Medulla oblongata (tissue), 1 donor: Measurements from ENCODE around the gene HS6ST3.

Source experiments
- DNase-seq: peaks from one replicate; pipeline ENCODE4 v3.0.0-alpha.2; 2015; ENCODE audit errors: extremely low spot score

HS6ST3 gene

GRCh38 chr13:96198038-96198437 lies 108.1 kb downstream of the HS6ST3 start:
- DNase-seq = no peak

- no peak for DNase-seq
Measured at GRCh38 chr13:96199315-96199714, 109.4 kb downstream of the HS6ST3 start.

DNA sequence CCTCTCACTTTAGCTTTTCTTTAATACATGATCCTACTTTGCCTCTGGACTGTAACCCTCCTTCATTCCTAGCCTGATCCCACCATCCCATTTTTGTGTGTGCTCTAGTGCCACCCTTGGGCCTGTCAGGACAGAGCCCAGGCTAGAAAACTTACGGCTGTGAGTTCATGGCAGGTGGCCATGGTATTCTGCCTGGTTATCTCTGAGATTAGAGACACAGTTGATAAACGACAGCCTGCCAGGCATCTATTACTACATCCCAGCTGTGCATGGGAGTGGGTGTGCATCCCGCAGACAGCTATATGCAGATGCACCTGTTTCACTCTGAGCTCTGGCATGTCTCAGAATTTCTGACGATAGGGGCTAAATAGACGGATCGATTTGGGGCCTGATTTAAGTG lies 110.9 kb downstream of the HS6ST3 start:
- DNase-seq = no peak

DNA sequence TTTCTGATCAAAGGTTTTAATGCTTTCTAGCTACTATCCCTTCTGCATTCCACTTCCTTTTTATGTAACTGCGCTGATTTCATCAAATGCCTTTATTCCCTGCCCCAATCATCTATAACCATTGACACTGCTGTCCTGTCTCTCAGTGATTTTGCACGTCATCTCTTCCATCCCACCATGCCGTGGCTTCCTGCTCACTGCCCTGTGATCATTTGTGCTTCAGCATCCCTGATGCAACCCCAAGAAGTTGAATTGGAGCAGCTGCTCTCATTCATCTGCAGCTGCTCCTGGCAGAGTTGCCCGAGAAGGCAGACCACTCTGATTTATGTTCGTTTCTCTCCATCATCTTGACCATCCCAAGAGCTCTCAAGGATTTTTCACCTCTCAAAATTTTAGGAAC lies 112.4 kb downstream of the HS6ST3 start:
- no peak for DNase-seq

- DNase-seq = no peak
Measured at GRCh38 chr13:96203471-96203870, 113.6 kb downstream of the HS6ST3 start.

GRCh38 chr13:96214824-96215445 lies 125.0 kb downstream of the HS6ST3 start:
- no peak for DNase-seq

- no peak for DNase-seq
Measured at GRCh38 chr13:96216543-96216942, 126.6 kb downstream of the HS6ST3 start.

DNA sequence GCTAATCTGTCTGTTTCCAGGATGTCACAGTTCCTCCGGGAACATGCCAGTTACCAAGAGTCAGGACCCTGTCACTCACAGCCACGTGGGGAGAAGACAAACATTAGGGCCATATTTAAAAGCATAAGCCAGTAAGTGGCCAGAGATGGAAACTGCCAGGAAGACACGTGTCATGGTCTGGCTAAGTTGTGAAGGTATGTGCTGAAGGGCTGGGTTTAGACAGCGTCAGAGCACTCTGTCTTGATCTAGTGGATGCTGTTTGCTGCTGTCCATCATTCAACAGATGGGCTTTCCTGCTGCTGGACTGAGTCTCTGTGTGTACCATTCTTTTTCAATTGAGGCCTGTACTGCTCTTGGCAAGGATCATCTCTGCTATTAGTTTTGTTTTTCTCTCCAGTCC lies 128.6 kb downstream of the HS6ST3 start:
- DNase-seq = no peak

GRCh38 chr13:96221471-96221870 lies 131.6 kb downstream of the HS6ST3 start:
- no peak for DNase-seq

GRCh38 chr13:96223231-96223630 lies 133.3 kb downstream of the HS6ST3 start:
- peak; percentile 63 for DNase-seq

GRCh38 chr13:96229356-96229755 lies 139.4 kb downstream of the HS6ST3 start:
- DNase-seq = no peak

- peak; percentile 49 for DNase-seq
Measured at GRCh38 chr13:96238241-96238640, 148.3 kb downstream of the HS6ST3 start.

- DNase-seq = no peak
Measured at GRCh38 chr13:96238861-96239260, 149.0 kb downstream of the HS6ST3 start.

DNA sequence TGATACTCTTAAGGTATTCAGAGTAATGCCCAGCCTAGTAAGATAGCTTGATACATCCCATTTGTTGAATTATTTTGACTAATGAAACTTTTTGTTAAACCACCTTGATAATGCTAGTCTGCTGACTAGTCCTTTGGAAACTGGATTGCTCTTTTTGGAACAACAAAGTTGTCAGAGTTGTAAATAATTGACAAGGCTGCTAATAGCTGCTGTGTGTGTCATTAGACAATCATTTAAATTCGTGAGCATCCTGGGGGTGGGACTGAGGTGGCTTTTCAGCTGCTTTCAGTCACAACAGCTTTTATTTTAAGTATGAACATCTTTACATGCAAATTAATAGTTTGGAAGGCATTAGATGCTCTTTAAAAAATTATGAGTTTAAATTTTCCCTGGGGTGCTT lies 153.5 kb downstream of the HS6ST3 start:
- no peak for DNase-seq

GRCh38 chr13:96248103-96248502 lies 158.2 kb downstream of the HS6ST3 start:
- no peak for DNase-seq

- no peak for DNase-seq
Measured at GRCh38 chr13:96248996-96249395, 159.1 kb downstream of the HS6ST3 start.

DNA sequence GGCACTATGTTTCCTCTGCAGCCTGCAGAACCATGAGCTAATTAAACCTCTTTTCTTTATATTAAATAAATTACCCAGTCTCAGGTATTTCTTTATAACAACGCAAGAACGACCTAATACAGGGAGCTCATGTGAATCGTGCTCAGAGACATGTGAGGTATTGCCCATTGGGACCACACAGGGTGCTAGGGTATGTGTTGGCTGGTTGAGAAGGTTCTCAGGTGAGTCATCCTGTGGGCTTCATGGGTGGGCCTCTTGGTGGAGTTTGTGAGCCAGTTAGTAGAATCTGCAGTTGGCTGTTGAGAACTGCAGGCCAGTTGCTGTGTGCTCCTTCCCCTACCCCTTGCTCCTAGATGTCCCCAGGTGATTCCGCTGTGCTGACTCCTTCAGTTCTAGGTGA lies 163.0 kb downstream of the HS6ST3 start:
- DNase-seq = no peak

- no peak for DNase-seq
Measured at GRCh38 chr13:96273196-96273595, 183.3 kb downstream of the HS6ST3 start.

- no peak for DNase-seq
Measured at GRCh38 chr13:96274046-96274445, 184.1 kb downstream of the HS6ST3 start.

DNA sequence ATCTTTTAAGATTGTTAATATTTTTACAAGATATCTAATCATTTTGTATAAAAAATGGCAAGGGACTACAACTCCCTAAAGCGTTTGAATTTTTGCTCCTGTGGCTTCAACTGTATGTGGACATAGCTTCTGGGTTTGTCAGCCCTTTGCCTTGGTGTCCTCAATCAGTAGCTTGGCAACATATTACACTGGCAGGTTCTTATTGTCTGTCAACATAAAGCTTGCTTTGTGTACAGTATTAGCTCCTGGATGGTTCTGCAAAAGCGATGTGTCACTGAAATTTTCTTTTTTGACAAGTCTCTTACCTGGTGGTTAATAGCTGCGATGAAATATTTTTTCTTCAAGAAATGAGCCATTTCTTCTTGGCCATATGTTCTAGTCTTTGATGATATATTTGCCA lies 190.0 kb downstream of the HS6ST3 start:
- DNase-seq = no peak

DNA sequence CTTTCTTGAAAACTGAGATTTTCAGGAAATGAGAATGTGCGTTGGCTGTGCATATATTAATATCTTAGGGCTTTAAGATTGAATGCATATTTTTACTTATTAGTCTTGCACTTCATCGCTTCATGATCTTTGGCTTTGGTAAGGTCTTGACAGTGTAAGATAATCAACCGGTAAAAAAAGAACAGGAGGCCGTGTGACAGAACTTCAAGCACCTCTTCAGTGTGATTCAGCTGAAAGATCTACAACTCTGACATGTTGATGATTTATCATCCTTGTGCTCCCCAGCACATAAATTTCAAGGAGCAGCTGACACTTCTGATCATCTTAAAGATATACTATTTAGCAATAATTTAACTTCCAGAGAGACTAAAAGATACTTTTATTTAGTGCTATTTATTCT lies 195.1 kb downstream of the HS6ST3 start:
- DNase-seq = no peak

DNA sequence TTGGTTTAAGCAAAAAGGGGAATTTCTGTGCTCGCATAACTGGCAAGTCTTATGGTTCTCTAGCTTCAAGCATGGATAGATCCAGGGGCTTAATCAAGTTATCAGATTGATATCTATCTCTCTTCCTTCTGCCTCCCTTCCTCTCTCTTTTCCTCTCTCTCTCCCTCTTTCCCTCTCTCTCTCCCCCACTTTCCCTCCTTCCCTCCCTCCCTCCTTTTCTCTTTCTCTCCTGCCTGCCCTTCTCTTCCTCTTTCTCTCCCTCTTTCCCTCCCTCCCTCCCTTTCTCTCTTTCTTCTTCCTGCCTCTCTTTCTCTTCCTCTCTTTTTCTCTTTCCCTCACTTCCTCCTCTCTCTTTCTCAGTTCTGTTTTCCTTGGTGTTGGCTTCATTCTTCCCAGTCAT lies 195.8 kb downstream of the HS6ST3 start:
- no peak for DNase-seq

- no peak for DNase-seq
Measured at GRCh38 chr13:96294930-96295881, 205.3 kb downstream of the HS6ST3 start.
